Panc1 (cell line): ENCODE results near the gene MYBPC3. TPM values are rescaled to one million over a fixed set of nuclear protein-coding genes. Genes with fewer than 3 reads are reported as not detected.

Experiments used
- ATAC-seq: fragments of 200-7000 bp; cut with Tn5 transposase; 2 replicates; pipeline ENCODE4 v1.9.1; 2020; ENCODE audit warnings: mild to moderate bottlenecking, moderate library complexity
- BruUV-seq: library from RNA; stranded (reverse); fragments of 400-500 nt; replicated peaks from 2 replicates; lab custom pipeline; 2021; lab: Mats Ljungman, UMichigan
- CTCF ChIA-PET: fragments of 300-600 bp; sonication (Branson Sonifier 250); formaldehyde crosslinking; loops from one replicate; lab custom pipeline; 2022; ENCODE audit warnings: antibody characterized with exemption; lab: Charles Lee
- POLR2A ChIA-PET: fragments of 300-600 bp; sonication (Branson Sonifier 250); formaldehyde crosslinking; loops from one replicate; lab custom pipeline; 2022; ENCODE audit warnings: antibody characterized with exemption; lab: Charles Lee
- DNase-seq: peaks from one replicate; pipeline ENCODE4 v3.0.0-alpha.2; 2010; ENCODE audit warnings: low read depth, low spot score
- H3K27ac ChIP-seq: 2 replicates; pipeline ENCODE4 v1.5.1; 2011; ENCODE audit warnings: mild to moderate bottlenecking, low read length, inconsistent platforms
- H3K27me3 ChIP-seq: fragments of 200-500 bp; sonication (Bioruptor generic); 2 replicates; pipeline ENCODE4 v1.6.0; 2014; ENCODE audit warnings: low read length, inconsistent platforms; ENCODE audit not compliant: control insufficient read depth, insufficient read depth
- H3K36me3 ChIP-seq: fragments of 200-500 bp; sonication (Bioruptor generic); 2 replicates; pipeline ENCODE4 v1.5.1; 2014; ENCODE audit warnings: inconsistent platforms, mild to moderate bottlenecking, low read length, moderate library complexity; ENCODE audit not compliant: control insufficient read depth, insufficient read depth
- H3K4me1 ChIP-seq: 2 replicates; pipeline ENCODE4 v1.5.1; 2011; ENCODE audit warnings: inconsistent platforms, mild to moderate bottlenecking, low read length, moderate library complexity; ENCODE audit not compliant: control insufficient read depth, insufficient read depth
- H3K4me3 ChIP-seq, 2 experiments: 2 replicates each; pipeline ENCODE4 v1.5.1; 2011 to 2012; ENCODE audit warnings: low read depth in 2 of 2, low read length in 2 of 2, mild to moderate bottlenecking in 2 of 2, inconsistent platforms in 1 of 2, moderate library complexity in 1 of 2
- H3K9me3 ChIP-seq: fragments of 200-500 bp; sonication (Bioruptor generic); 2 replicates; pipeline ENCODE4 v1.5.1; 2014; ENCODE audit warnings: low read depth, mild to moderate bottlenecking, inconsistent platforms, low read length, moderate library complexity; ENCODE audit not compliant: control insufficient read depth, insufficient read depth
- CTCF ChIP-seq: fragments of 450-650 bp; IDR thresholded peaks from 2 replicates; pipeline ENCODE4 v1.5.1; 2017; ENCODE audit warnings: mild to moderate bottlenecking
- POLR2AphosphoS5 ChIP-seq: IDR thresholded peaks from 2 replicates; pipeline ENCODE4 v1.6.1; 2012; ENCODE audit warnings: mild to moderate bottlenecking, low read depth, low read length, moderate library complexity
- REST ChIP-seq, 2 experiments: IDR thresholded peaks; 2 replicates each; pipeline ENCODE4 v1.6.1; 2011 to 2012; ENCODE audit warnings: low read depth in 2 of 2, control low read depth in 1 of 2, low read length in 1 of 2, mild to moderate bottlenecking in 1 of 2, moderate library complexity in 1 of 2; ENCODE audit not compliant: insufficient read depth in 1 of 2
- SIN3A ChIP-seq: IDR thresholded peaks from 2 replicates; pipeline ENCODE4 v1.6.1; 2012; ENCODE audit warnings: low read depth, mild to moderate bottlenecking, low read length, moderate library complexity, borderline replicate concordance; ENCODE audit not compliant: insufficient read depth
- TCF7L2 ChIP-seq: IDR thresholded peaks from 2 replicates; pipeline ENCODE4 v1.6.1; 2011; ENCODE audit warnings: mild to moderate bottlenecking, low read depth, low read length, inconsistent platforms
- in situ Hi-C: cut with HindIII; loops from 2 replicates; pipeline ENCODE4 v1.10.0; 2016; ENCODE audit warnings: low sequenced_read_pairs, low pct_unique_long_range_greater_than_20kb
- intact Hi-C: fragments of 100-400 bp; cut with micrococcal nuclease; formaldehyde crosslinking; loops from one replicate; pipeline ENCODE4 v1.10.0; 2022; ENCODE audit not compliant: unreplicated experiment
- total RNA-seq: library from RNA; stranded (reverse); gene quantifications from one replicate; pipeline ENCODE4 v1.2.1, GENCODE V29; 2021; ENCODE audit not compliant: unreplicated experiment

Gene MYBPC3
- total RNA-seq, 1 experiment from 2014 or later, result not detected

- H3K27ac ChIP-seq, result no peak overlapping the region
- TF ChIP-seq CTCF, result no peak
- TF ChIP-seq POLR2AphosphoS5, result no peak
- TF ChIP-seq TCF7L2, result no peak
- TF ChIP-seq REST (IDR thresholded peaks at IDR 0.05; ENCODE audit: insufficient read depth in 1 of 2, low read depth in 2 of 2, low read length in 1 of 2), result no peak
- TF ChIP-seq SIN3A, result no peak
- DNase-seq (no peak), ATAC-seq (no peak)
- no peaks in the 10 kb centered on the region for H3K36me3 ChIP-seq
- no peaks in the 10 kb centered on the region for H3K9me3 ChIP-seq
- ChIA-PET CTCF (no interaction called here), POLR2A (no interaction called here)
- H3K4me3 ChIP-seq, result no peak overlapping the region
- intact Hi-C loops, result no loop called here
- BruUV-seq, result no TSS peak
- H3K27me3 ChIP-seq, result no peaks in the 10 kb centered on the region
- H3K4me1 ChIP-seq, result no peaks in the 10 kb centered on the region; the same call in 1 of the 2 replicates
- in situ Hi-C loops, result no loop called here
Observed at GRCh38 chr11:47378836-47379170, 26.3 kb upstream of the MYBPC3 start.

GRCh38 chr11:47378010-47378835, 25.7 kb upstream of the MYBPC3 start, which contains the start of gene SPI1:
Gene SPI1 (minus strand): TSS chr11:47378547. CDS start chr11:47378353, 194 bp downstream.
- CTCF ChIA-PET, result no interaction called here
- H3K4me1 ChIP-seq, result no peaks in the 10 kb centered on the region; the same call in 1 of the 2 replicates
- H3K9me3 ChIP-seq, result no peaks in the 10 kb centered on the region
- H3K27ac ChIP-seq, result no peak within 1 kb of the TSS
- intact Hi-C loops (no loop called here), in situ Hi-C loops (no loop called here)
- POLR2A ChIA-PET, result no interaction called here
- no peak within 1 kb of the TSS for H3K4me3 ChIP-seq
- no peaks in the 10 kb centered on the region for H3K27me3 ChIP-seq
- no peaks in the 10 kb centered on the region for H3K36me3 ChIP-seq
- no peak for TF ChIP-seq SIN3A
- no peak for TF ChIP-seq POLR2AphosphoS5
- TF ChIP-seq TCF7L2, result no peak
- TF ChIP-seq CTCF, result no peak
- TF ChIP-seq REST (IDR thresholded peaks at IDR 0.05; ENCODE audit: insufficient read depth in 1 of 2, low read depth in 2 of 2, low read length in 1 of 2), result no peak
- DNase-seq, result no peak
- no TSS peak for BruUV-seq
- no peak for ATAC-seq
